ENCODE results near the gene GUCY1A2.
"Not testable (repeated sequence)": the region's sequence is repeated elsewhere in the genome, so short reads cannot be mapped to it uniquely, and the experiment has no call there.

Gene GUCY1A2

DNA sequence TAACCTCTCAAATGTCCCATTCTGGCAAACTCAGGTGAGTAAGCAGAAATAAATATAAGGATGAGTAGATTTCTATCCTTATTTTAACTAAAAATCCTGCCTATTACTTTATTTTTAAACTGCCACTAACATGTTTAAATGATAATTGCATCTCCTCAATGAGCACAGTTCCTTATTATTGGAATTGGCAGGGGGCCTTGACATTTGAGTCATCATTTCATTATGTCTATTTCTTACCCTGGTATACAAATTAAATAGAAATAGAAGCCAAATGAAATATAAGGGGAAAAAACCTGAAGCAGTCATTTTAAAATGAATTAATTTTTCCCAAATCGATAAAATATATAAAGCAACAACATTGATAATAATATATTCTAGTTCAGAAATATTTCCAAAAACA lies 81.2 kb downstream of the GUCY1A2 start:
- DNase-seq: no peak

DNA sequence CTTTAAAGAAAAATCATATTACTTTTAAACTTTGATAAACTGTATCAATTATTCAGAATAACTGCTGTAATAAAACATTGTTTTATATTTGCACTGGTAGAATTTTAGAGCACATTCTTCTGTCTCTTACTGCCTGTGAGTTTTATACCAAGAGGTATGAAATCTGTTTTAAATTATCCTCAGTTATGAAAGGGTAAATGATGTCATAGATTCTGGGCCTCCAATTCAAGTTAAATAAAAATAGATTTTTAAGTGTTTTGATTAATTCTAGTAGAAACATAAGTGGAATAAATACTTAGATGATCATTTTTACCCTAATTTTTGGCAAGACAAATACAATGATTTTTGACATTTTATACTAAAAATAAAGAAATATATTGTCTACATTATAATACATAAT lies 93.0 kb downstream of the GUCY1A2 start:
- no peak for DNase-seq

DNA sequence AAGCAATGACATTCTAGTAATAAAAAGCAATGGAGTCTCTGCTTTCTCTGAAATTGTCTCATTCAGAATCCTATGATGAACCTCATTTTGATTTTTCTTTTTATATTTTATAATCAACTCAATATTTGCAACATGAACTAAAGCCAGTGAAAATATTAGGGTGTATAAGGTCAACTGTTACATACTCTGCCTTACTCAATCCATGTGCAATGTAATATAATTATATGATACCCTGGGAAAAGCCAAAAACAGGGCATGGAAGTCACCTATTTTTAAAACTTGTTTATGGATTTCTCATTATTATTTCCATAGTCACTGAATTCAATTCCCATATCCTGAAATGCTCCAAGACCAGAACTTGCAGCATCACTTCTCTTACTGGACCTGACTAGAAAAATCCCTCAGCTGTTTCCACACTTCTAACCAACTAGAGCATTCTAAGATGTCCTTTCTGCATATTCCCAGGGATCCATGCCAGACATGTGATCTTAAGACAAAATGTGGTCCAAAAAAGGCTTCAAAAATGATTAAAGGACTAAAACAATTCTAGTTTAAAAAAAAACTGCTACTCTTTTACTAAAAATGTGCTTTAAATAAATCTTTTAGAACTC lies 97.3 kb downstream of the GUCY1A2 start:
- no peak for DNase-seq

GRCh38 chr11:106917973-106918372 lies 100.3 kb downstream of the GUCY1A2 start:
- DNase-seq: no peak

GRCh38 chr11:106914409-106914808 lies 103.9 kb downstream of the GUCY1A2 start:
- no peak for DNase-seq

DNA sequence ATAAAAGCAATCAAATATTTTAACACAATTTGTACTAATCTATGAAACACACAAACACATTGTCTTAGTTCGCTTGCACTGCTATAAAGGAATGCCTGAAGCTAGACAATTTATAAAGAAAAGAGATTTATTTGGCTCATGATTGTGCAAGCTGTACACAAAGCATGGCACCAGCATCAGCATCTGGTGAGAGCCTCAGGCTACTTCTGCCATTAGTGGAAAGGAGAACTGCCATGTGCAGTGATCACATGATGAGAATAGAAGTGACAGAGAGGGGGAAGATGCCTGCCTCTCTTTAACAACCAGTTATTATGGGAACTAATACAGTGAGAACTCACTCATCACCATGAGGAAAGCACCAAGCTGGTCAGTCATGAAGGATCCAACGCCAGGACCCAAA lies 105.1 kb downstream of the GUCY1A2 start:
- no peak for DNase-seq

DNA sequence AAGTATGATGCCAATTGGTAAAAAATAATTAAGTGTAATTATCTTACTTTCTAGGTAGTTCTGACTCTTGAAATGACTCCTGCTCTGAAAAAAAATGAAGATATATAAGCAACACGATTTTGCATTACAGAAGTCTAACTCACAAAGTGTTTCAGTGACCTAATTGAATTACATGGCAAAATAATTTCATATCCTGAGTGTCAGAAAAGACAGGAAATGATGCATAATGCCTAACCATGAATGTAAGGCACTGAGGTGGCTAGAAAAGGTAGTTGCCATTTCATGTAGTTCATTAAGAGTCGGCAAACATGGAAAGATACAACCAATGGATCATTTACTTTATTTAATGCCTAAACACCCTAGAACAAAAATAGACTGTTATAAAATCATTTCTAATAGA lies 113.5 kb downstream of the GUCY1A2 start:
- DNase-seq: no peak

GRCh38 chr11:106889718-106890117 lies 128.6 kb downstream of the GUCY1A2 start:
- no peak for DNase-seq

- DNase-seq: no peak
Observed at GRCh38 chr11:106888386-106888785, 129.9 kb downstream of the GUCY1A2 start.

DNA sequence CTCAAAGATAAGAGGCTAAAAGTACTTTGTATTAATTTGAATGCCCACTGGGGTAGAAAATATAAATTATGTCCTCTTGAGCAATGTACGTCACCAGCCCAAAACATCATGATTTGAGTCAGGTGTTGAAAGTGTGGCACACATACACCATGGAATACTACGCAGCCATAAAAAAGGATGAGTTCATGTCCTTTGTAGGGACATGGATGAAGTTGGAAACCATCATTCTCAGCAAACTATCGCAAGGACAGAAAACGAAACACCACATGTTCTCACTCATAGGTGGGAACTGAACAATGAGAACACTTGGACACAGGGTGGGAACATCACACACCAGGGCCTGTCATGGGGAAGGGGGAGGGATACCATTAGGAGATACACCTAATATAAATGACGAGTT lies 134.6 kb downstream of the GUCY1A2 start:
- DNase-seq: not testable (repeated sequence)

GRCh38 chr11:106879832-106880546 lies 138.3 kb downstream of the GUCY1A2 start:
- no peak for DNase-seq

DNA sequence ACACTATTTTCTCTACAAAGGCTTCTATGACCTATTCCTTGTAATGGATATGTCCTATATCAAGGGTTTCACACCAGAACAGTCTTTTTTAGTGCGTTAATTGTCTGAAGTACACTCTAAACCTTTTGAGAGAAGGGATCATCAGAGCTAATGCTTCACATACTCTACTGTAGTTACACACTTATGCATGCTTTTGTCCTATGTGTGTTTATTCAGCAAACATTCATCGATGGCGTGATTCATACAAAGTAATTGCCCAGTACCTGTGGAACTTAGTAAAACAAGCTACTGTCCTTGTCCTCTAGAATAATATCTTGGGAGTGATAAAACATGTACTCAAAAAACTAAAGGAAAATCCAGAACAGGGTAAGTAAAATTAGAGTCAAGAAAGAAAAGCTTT lies 139.2 kb downstream of the GUCY1A2 start:
- no peak for DNase-seq

DNA sequence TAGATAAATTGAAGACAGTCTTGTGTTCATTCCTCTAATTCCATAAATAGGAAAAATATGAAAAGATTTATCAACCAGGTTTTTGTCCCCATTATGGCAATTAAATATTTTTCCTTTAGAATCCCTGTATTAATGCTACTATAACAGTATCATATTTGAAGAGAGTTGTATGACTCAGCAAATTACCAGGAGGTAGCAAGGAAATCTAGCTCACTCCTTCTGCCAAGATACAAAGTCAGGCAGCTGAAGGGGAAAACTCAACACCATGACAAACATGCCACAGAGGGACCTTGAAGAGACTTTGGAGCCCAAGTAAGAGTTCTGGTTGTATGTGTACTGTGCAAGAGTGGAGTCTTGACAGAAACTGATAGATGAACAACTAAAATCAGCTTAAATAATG lies 143.3 kb downstream of the GUCY1A2 start:
- no peak for DNase-seq

- no peak for DNase-seq
Observed at GRCh38 chr11:106872246-106872645, 146.0 kb downstream of the GUCY1A2 start.

DNA sequence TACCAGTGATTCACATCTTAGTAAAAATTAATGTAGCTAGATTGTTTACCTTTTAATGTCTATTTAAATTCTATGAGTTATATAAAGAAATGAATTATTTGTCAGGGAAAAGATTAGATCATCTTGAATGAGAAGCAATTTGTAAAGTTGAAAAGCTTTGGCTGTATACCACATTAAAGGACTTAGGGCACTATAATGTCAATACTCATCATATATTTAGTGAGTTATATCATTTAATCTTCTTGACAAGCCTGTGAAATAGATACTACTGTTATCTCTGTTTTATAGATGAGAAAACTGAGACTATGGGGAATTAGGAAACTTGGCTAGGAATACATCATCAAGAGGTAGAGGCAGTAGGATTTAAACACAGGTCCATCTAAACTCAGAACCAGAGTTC lies 160.1 kb downstream of the GUCY1A2 start:
- DNase-seq: no peak

- no peak for DNase-seq
Observed at GRCh38 chr11:106856566-106856965, 161.7 kb downstream of the GUCY1A2 start.

DNA sequence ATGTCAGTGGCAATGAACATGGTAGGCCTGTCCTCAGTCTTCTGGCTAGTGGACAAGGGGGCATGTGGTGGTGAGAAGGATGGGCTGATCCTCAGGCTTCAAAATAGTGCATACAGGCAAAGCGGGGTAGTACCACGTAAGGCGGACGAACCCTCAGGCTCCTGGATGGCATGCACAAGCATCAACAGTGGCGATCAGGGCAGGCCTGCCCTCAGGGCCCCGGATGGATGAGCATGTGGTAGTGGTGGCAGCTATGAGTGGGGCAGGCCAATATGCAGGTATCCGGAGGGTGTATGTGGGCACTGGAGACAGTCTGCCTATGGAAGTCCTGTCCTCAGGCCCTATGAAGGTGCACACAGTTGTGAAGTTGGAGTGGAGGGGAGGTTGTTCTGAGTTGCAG lies 163.8 kb downstream of the GUCY1A2 start:
- no peak for DNase-seq

DNA sequence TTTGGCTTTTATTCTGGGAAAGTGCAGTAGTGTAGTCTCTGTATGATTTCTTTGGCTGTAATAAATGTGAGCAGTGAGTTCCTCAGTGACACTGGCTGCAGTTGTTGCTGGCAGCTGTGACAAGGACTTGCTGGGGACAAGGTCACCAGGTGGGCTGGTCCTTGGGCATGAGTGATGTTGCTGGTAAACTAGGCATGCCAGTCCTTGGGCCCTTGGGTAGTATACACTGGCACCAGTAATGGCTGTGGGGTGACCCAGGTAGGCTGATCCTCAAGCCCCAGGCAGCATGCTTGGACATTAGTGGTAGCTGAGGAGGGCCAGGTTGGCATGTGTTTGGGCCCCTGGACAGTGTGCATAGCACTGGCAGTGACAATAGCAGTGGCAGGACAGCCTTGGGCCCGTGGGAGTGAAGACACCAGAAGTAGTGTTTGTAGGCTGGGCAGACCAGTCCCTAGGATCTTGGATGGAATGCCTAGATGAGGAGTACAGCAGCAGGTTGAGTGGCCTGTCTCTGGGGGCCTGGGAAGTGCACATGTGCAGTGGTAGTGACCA lies 164.3 kb downstream of the GUCY1A2 start:
- DNase-seq: no peak

DNA sequence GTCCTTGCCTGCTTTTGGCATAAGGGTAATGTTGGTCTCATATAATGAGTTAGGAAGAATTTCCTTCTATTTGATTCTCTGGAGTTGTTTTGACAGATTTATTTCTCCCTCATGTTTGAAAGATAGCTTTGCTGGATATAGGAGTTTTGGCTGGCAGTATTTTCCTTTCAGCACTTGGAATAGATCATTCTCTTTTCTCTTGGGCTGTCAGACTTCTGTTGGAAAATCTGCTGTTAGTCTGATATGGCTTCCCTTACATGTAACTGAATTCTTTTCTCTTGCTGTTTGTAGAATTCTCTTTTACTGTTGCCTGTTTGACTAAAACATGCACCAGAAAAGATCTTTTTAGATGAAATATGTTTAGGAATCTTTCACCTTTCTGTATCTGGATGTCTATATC lies 165.5 kb downstream of the GUCY1A2 start:
- DNase-seq: no peak

DNA sequence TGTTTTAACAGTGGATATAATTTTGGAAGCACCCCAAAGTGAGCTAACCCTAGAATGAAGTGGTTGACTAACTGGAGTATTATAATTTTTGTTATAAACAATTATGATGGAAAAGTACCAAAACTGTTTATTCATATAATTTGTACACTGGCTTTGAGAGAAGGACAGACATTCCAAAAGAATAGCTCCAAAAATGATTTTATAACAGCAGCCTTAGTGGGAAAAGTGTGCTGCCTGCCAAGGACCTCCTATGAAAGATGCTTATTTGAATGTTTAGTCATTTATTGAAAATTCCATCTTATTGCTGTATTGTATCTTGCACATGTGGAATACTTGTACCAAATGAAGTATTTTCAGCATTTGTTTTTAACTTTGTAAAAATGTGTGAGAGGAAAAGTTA lies 169.8 kb downstream of the GUCY1A2 start:
- DNase-seq: no peak

- no peak for DNase-seq
Observed at GRCh38 chr11:106842134-106842533, 176.1 kb downstream of the GUCY1A2 start.

- no peak for DNase-seq
Observed at GRCh38 chr11:106840947-106841346, 177.3 kb downstream of the GUCY1A2 start.

- DNase-seq: no peak
Observed at GRCh38 chr11:106840146-106840545, 178.1 kb downstream of the GUCY1A2 start.

GRCh38 chr11:106834567-106834966 lies 183.7 kb downstream of the GUCY1A2 start:
- no peak for DNase-seq

GRCh38 chr11:106828976-106829375 lies 189.3 kb downstream of the GUCY1A2 start:
- DNase-seq: no peak

All from NCI-H345 (cell line).